Measurements from ENCODE around the gene ARHGEF16. TPM values are rescaled to one million over a fixed set of nuclear protein-coding genes. Genes with fewer than 3 reads are reported as not detected.
A peak's percentile ranks its signal among the peaks of the same experiment; 100 is the strongest.

Gene ARHGEF16
- total and polyA plus RNA-seq, 5 experiments from 2014 or later = not detected

- Mint-ChIP-seq H3K4me1 (no peaks in the 10 kb centered on the region), H3K27me3 (peaks cover 0 to 7% (median 0%) of the 10 kb centered on the region in 5 donors), H3K36me3 (no peaks in the 10 kb centered on the region), H3K4me3 (no peak overlapping the region), H3K9me3 (no peaks in the 10 kb centered on the region), H3K27ac (no peak overlapping the region)
- ATAC-seq (no peak), DNase-seq (no peak)
- POLR2A ChIA-PET = no interaction called here
These were observed 26.5 kb upstream of the ARHGEF16 start for GRCh38 chr1:3427711-3428704.

- Mint-ChIP-seq H3K4me3 (no peak overlapping the region), H3K27ac (no peak overlapping the region), H3K27me3 (peaks cover 0 to 5% (median 0%) of the 10 kb centered on the region in 5 donors), H3K4me1 (no peaks in the 10 kb centered on the region), H3K36me3 (no peaks in the 10 kb centered on the region), H3K9me3 (peaks cover 0 to 1% (median 0%) of the 10 kb centered on the region in 9 donors)
- ATAC-seq (no peak), DNase-seq (no peak)
- POLR2A ChIA-PET = no interaction called here
These were observed 25.6 kb upstream of the ARHGEF16 start for GRCh38 chr1:3428899-3429298.

- POLR2A ChIA-PET = no interaction called here
- no peak overlapping the region for H3K27ac Mint-ChIP-seq
These were observed 25.1 kb upstream of the ARHGEF16 start for GRCh38 chr1:3429320-3429719.

GRCh38 chr1:3429766-3430165, 24.7 kb upstream of the ARHGEF16 start:
- H3K27me3 Mint-ChIP-seq = peaks cover 0 to 3% (median 0%) of the 10 kb centered on the region in 5 donors
- H3K27ac Mint-ChIP-seq = no peak overlapping the region
- no peak for ATAC-seq
- H3K4me3 Mint-ChIP-seq = no peak overlapping the region
- POLR2A ChIA-PET = no interaction called here
- DNase-seq = no peak
- peaks cover 0 to 1% (median 0%) of the 10 kb centered on the region in 9 donors for H3K9me3 Mint-ChIP-seq
- no peaks in the 10 kb centered on the region for H3K36me3 Mint-ChIP-seq
- H3K4me1 Mint-ChIP-seq = no peaks in the 10 kb centered on the region

More at GRCh38 chr1:3429320-3429719, 25.1 kb upstream of the ARHGEF16 start:
- DNase-seq (no peak), ATAC-seq (no peak)
- Mint-ChIP-seq H3K27me3 (peaks cover 0 to 3% (median 0%) of the 10 kb centered on the region in 5 donors), H3K4me3 (no peak overlapping the region), H3K9me3 (peaks cover 0 to 1% (median 0%) of the 10 kb centered on the region in 9 donors), H3K36me3 (no peaks in the 10 kb centered on the region), H3K4me1 (no peaks in the 10 kb centered on the region)

GRCh38 chr1:3430406-3430805, 24.1 kb upstream of the ARHGEF16 start:
- POLR2A ChIA-PET = no interaction called here
- Mint-ChIP-seq H3K27me3 (peaks cover 0 to 3% (median 0%) of the 10 kb centered on the region in 5 donors), H3K9me3 (peaks cover 0 to 1% (median 0%) of the 10 kb centered on the region in 9 donors), H3K27ac (no peak overlapping the region), H3K36me3 (no peaks in the 10 kb centered on the region), H3K4me3 (no peak overlapping the region), H3K4me1 (no peaks in the 10 kb centered on the region)
- no peak for DNase-seq
- no peak for ATAC-seq

GRCh38 chr1:3430820-3431219, 23.6 kb upstream of the ARHGEF16 start:
- H3K9me3 Mint-ChIP-seq = peaks cover 0 to 1% (median 0%) of the 10 kb centered on the region in 9 donors
- DNase-seq = no peak

GRCh38 chr1:3431266-3431665, 23.2 kb upstream of the ARHGEF16 start:
- DNase-seq (no peak), ATAC-seq (no peak)
- POLR2A ChIA-PET = no interaction called here
- H3K9me3 Mint-ChIP-seq = peaks cover 0 to 1% (median 0%) of the 10 kb centered on the region in 9 donors
- H3K4me1 Mint-ChIP-seq = no peaks in the 10 kb centered on the region
- peaks cover 0 to 3% (median 0%) of the 10 kb centered on the region in 5 donors for H3K27me3 Mint-ChIP-seq
- no peaks in the 10 kb centered on the region for H3K36me3 Mint-ChIP-seq
- H3K27ac Mint-ChIP-seq = no peak overlapping the region
- H3K4me3 Mint-ChIP-seq = no peak overlapping the region

More at GRCh38 chr1:3430820-3431219, 23.6 kb upstream of the ARHGEF16 start:
- Mint-ChIP-seq H3K4me3 (no peak overlapping the region), H3K27me3 (peaks cover 0 to 3% (median 0%) of the 10 kb centered on the region in 5 donors), H3K4me1 (no peaks in the 10 kb centered on the region), H3K27ac (no peak overlapping the region), H3K36me3 (no peaks in the 10 kb centered on the region)
- ATAC-seq = no peak
- POLR2A ChIA-PET = no interaction called here

- H3K4me1 Mint-ChIP-seq = no peaks in the 10 kb centered on the region
- ATAC-seq = no peak
- peak in 1 of 10 donors; percentile 2 for DNase-seq
- peak overlapping the region in 1 of 10 donors; percentile 89 for H3K27ac Mint-ChIP-seq
- H3K27me3 Mint-ChIP-seq = peaks cover 0 to 3% (median 0%) of the 10 kb centered on the region in 5 donors
- H3K9me3 Mint-ChIP-seq = peaks cover 0 to 1% (median 0%) of the 10 kb centered on the region in 9 donors
- POLR2A ChIA-PET = no interaction called here
- H3K36me3 Mint-ChIP-seq = no peaks in the 10 kb centered on the region
- H3K4me3 Mint-ChIP-seq = no peak overlapping the region
These were observed 22.8 kb upstream of the ARHGEF16 start for GRCh38 chr1:3431686-3432085.

- H3K27me3 Mint-ChIP-seq = peaks cover 0 to 3% (median 0%) of the 10 kb centered on the region in 5 donors
- no peaks in the 10 kb centered on the region for H3K4me1 Mint-ChIP-seq
- peaks cover 0 to 1% (median 0%) of the 10 kb centered on the region in 9 donors for H3K9me3 Mint-ChIP-seq
- H3K4me3 Mint-ChIP-seq = no peak overlapping the region
- peak in 1 of 10 donors; percentile 2 for DNase-seq
- no peak overlapping the region for H3K27ac Mint-ChIP-seq
- POLR2A ChIA-PET = no interaction called here
- no peaks in the 10 kb centered on the region for H3K36me3 Mint-ChIP-seq
- no peak for ATAC-seq
These were observed 22.2 kb upstream of the ARHGEF16 start for GRCh38 chr1:3432306-3432705.

- no peaks in the 10 kb centered on the region for H3K4me1 Mint-ChIP-seq
- peaks cover 0 to 1% (median 0%) of the 10 kb centered on the region in 9 donors for H3K9me3 Mint-ChIP-seq
- H3K27me3 Mint-ChIP-seq = peaks cover 0 to 3% (median 0%) of the 10 kb centered on the region in 5 donors
- peak in 1 of 10 donors; percentile 6 for DNase-seq
- no peak overlapping the region for H3K27ac Mint-ChIP-seq
- no peak overlapping the region for H3K4me3 Mint-ChIP-seq
- POLR2A ChIA-PET = no interaction called here
- H3K36me3 Mint-ChIP-seq = no peaks in the 10 kb centered on the region
- ATAC-seq = no peak
These were observed 21.4 kb upstream of the ARHGEF16 start for GRCh38 chr1:3433076-3433475.

- POLR2A ChIA-PET = no interaction called here
- Mint-ChIP-seq H3K4me1 (no peaks in the 10 kb centered on the region), H3K36me3 (no peaks in the 10 kb centered on the region), H3K4me3 (no peak overlapping the region), H3K27me3 (peaks cover 0 to 3% (median 0%) of the 10 kb centered on the region in 5 donors), H3K9me3 (peaks cover 0 to 1% (median 0%) of the 10 kb centered on the region in 9 donors), H3K27ac (peak overlapping the region in 1 of 10 donors; percentile 65)
- DNase-seq (no peak), ATAC-seq (no peak)
These were observed 20.7 kb upstream of the ARHGEF16 start for GRCh38 chr1:3433596-3434320.

- H3K27me3 Mint-ChIP-seq = peaks cover 0 to 3% (median 0%) of the 10 kb centered on the region in 5 donors
- DNase-seq (no peak), ATAC-seq (no peak)
- POLR2A ChIA-PET = no interaction called here
- H3K4me3 Mint-ChIP-seq = no peak overlapping the region
- no peaks in the 10 kb centered on the region for H3K36me3 Mint-ChIP-seq
- H3K27ac Mint-ChIP-seq = no peak overlapping the region
- no peaks in the 10 kb centered on the region for H3K4me1 Mint-ChIP-seq
- H3K9me3 Mint-ChIP-seq = peaks cover 0 to 1% (median 0%) of the 10 kb centered on the region in 9 donors
These were observed 19.9 kb upstream of the ARHGEF16 start for GRCh38 chr1:3434406-3435110.
